ENCODE measurements around the gene SPG11. TPM values are rescaled to one million over a fixed set of nuclear protein-coding genes. Genes with fewer than 3 reads are reported as not detected.

The SPG11 gene
- total and polyA plus RNA-seq, 4 donors = 17.3 to 65.3 (median 31.3) TPM

DNA sequence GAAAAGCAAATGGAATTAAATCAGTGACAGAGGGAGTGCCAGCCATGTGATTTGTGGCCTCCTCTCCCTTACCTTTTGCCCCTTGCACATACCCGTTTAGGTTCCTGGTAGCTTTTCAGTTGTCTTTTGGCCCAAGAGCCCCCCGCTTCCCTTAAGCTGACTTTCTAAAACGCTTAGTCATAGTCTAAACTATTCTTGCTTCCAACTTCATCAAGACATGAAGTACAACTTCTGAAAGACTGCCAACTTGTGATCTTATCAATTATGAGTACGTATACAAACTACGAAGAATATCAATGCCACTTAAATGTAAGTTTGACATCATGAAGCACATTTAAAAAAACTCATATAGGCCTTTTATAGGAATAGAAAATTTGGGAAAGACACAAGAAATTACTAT lies 64.6 kb downstream of the SPG11 start:
- Histone ChIP-seq H3K27ac (ENCODE audit: low read depth in 1 of 2, low read length in 2 of 2) (no peak overlapping the region), H3K9me3 (ENCODE audit: control insufficient read depth in 4 of 4, low read length in 3 of 4) (no peaks in the 10 kb centered on the region), H3K9ac (ENCODE audit: low read depth in 1 of 2, low read length in 2 of 2) (no peak overlapping the region), H3K4me3 (ENCODE audit: low read depth in 1 of 3, low read length in 3 of 3) (no peak overlapping the region), H3K36me3 (ENCODE audit: control insufficient read depth in 4 of 4, insufficient read depth in 3 of 4, low read depth in 1 of 4, low read length in 3 of 4) (peaks cover 5 to 67% (median 39%) of the 10 kb centered on the region in 4 donors), H3K27me3 (ENCODE audit: control insufficient read depth in 4 of 4, insufficient read depth in 4 of 4, low read length in 3 of 4) (no peaks in the 10 kb centered on the region), H3K4me1 (ENCODE audit: control insufficient read depth in 4 of 4, insufficient read depth in 4 of 4, low read length in 3 of 4) (no peaks in the 10 kb centered on the region)
- TF ChIP-seq NR2F2 (IDR thresholded peaks at IDR 0.05) (no peak), YY1 (IDR thresholded peaks at IDR 0.05) (no peak), RAD21 (IDR thresholded peaks at IDR 0.05) (no peak), SP1 (IDR thresholded peaks at IDR 0.05) (no peak), EGR1 (IDR thresholded peaks at IDR 0.05; ENCODE audit: low read depth in 2 of 2) (no peak), TAF1 (conservative IDR thresholded peaks at IDR 0.05) (no peak), HNF4G (IDR thresholded peaks at IDR 0.05) (no peak), HNF4A (conservative IDR thresholded peaks at IDR 0.05) (no peak), GABPA (IDR thresholded peaks at IDR 0.05 in 1 of 2, conservative IDR thresholded peaks at IDR 0.05 in 1 of 2) (no peak), JUND (IDR thresholded peaks at IDR 0.05) (no peak), REST (IDR thresholded peaks at IDR 0.05) (no peak), FOXA1 (IDR thresholded peaks at IDR 0.05) (no peak), MAX (IDR thresholded peaks at IDR 0.05) (no peak), ZBTB33 (IDR thresholded peaks at IDR 0.05) (no peak), FOXA2 (IDR thresholded peaks at IDR 0.05) (no peak), RXRA (IDR thresholded peaks at IDR 0.05) (no peak), ATF3 (IDR thresholded peaks at IDR 0.05) (no peak)
- TF ChIP-seq, protein P1, sequence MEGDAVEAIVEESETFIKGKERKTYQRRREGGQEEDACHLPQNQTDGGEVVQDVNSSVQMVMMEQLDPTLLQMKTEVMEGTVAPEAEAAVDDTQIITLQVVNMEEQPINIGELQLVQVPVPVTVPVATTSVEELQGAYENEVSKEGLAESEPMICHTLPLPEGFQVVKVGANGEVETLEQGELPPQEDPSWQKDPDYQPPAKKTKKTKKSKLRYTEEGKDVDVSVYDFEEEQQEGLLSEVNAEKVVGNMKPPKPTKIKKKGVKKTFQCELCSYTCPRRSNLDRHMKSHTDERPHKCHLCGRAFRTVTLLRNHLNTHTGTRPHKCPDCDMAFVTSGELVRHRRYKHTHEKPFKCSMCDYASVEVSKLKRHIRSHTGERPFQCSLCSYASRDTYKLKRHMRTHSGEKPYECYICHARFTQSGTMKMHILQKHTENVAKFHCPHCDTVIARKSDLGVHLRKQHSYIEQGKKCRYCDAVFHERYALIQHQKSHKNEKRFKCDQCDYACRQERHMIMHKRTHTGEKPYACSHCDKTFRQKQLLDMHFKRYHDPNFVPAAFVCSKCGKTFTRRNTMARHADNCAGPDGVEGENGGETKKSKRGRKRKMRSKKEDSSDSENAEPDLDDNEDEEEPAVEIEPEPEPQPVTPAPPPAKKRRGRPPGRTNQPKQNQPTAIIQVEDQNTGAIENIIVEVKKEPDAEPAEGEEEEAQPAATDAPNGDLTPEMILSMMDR (IDR thresholded peaks at IDR 0.05; ENCODE audit: low read depth, low read length, missing input control) = no peak
- no peak for DNase-seq (ENCODE audit: low spot score)
- 85% methylated on average over 5 of the region's 5 CpGs for WGBS
